Natural killer cell (primary cell): ENCODE results near the gene THSD4. TPM values are rescaled to one million over a fixed set of nuclear protein-coding genes. Genes with fewer than 3 reads are reported as not detected.

Experiments used
- ATAC-seq, 3 donors: fragments of 150-1000 bp in 2 of 3; fragments of 200-7000 bp in 1 of 3; cut with Tn5 transposase; 1 replicate in 1 of 3; 2 replicates in 2 of 3; pipeline ENCODE4 v1.10.0; 2021; ENCODE audit warnings: mild to moderate bottlenecking in 2 of 3, moderate library complexity in 2 of 3
- DNase-seq, 2 donors: peaks; one replicate each; pipeline versions ENCODE4 v3.0.0 to v3.0.0-alpha.2; 2013 to 2021; ENCODE audit warnings: mixed read lengths in 1 of 2
- H3K27ac ChIP-seq: one replicate; pipeline ENCODE4 v1.5.1; 2013; ENCODE audit warnings: mild to moderate bottlenecking, low read length
- H3K27me3 ChIP-seq: one replicate; pipeline ENCODE4 v1.6.1; 2013; ENCODE audit warnings: low read length; ENCODE audit not compliant: control insufficient read depth, insufficient read depth
- H3K36me3 ChIP-seq: one replicate; pipeline ENCODE4 v1.6.1; 2013; ENCODE audit warnings: low read length; ENCODE audit not compliant: control insufficient read depth, insufficient read depth
- H3K4me1 ChIP-seq: one replicate; pipeline ENCODE4 v1.6.1; 2013; ENCODE audit warnings: low read length; ENCODE audit not compliant: control insufficient read depth, insufficient read depth
- H3K4me3 ChIP-seq: one replicate; pipeline ENCODE4 v1.5.1; 2013; ENCODE audit warnings: low read length
- H3K9me3 ChIP-seq: one replicate; pipeline ENCODE4 v1.6.1; 2013; ENCODE audit warnings: low read length; ENCODE audit not compliant: control insufficient read depth, insufficient read depth
- H3K27ac Mint-ChIP-seq, 2 donors: one replicate each; pipeline ENCODE4 v1.8.0; 2022; ENCODE audit warnings: mild to moderate bottlenecking in 2 of 2, mixed read lengths in 2 of 2, moderate library complexity in 1 of 2
- H3K27me3 Mint-ChIP-seq, 2 donors: one replicate each; pipeline ENCODE4 v1.8.0; 2022; ENCODE audit warnings: low read depth in 2 of 2, mixed read lengths in 2 of 2
- H3K36me3 Mint-ChIP-seq: one replicate; pipeline ENCODE4 v1.8.0; 2022; ENCODE audit warnings: mixed read lengths
- H3K4me1 Mint-ChIP-seq, 2 donors: one replicate each; pipeline ENCODE4 v1.8.0; 2022; ENCODE audit warnings: mixed read lengths in 2 of 2
- H3K4me3 Mint-ChIP-seq: one replicate; pipeline ENCODE4 v1.8.0; 2022; ENCODE audit warnings: mild to moderate bottlenecking, moderate library complexity, mixed read lengths
- H3K9me3 Mint-ChIP-seq, 2 donors: one replicate each; pipeline ENCODE4 v1.8.0; 2022; ENCODE audit warnings: mixed read lengths in 2 of 2
- CTCF ChIP-seq: fragments of 200-600 bp; IDR thresholded peaks from one replicate; pipeline ENCODE4 v1.8.0; 2022; ENCODE audit warnings: antibody characterized with exemption
- WGBS: methylation state at CpG from one replicate; pipeline ENCODE4 v1.1.7; 2013; ENCODE audit warnings: missing lambda C conversion rate; ENCODE audit not compliant: insufficient coverage; 5-methylcytosine and 5-hydroxymethylcytosine counted together
- intact Hi-C: fragments of 100-400 bp; cut with micrococcal nuclease; formaldehyde crosslinking; loops from one replicate; pipeline ENCODE4 v1.14.2; 2022
- total RNA-seq, 4 donors: library from RNA; stranded (reverse); fragments of 120-200 nt in 1 of 4; gene quantifications; one replicate each; pipeline versions ENCODE4 v1.2.3 to v1.2.4, GENCODE V29; 2013 to 2022

THSD4 gene
- total RNA-seq, 3 donors from 2014 or later (not counting 1 experiment from before 2014, with no cell fraction given): not detected

- ATAC-seq (no peak), DNase-seq (no peak)
- no peaks in the 10 kb centered on the region for H3K9me3 Mint-ChIP-seq
- H3K9me3 ChIP-seq: no peaks in the 10 kb centered on the region
- no peaks in the 10 kb centered on the region for H3K4me1 ChIP-seq
- WGBS: 90% methylated on average over 3 of the region's 3 CpGs
- intact Hi-C loops: no loop called here
- H3K4me1 Mint-ChIP-seq: peaks cover 0 to 6% of the 10 kb centered on the region in 2 donors
- no peak overlapping the region for H3K27ac Mint-ChIP-seq
- peaks cover 13 to 29% of the 10 kb centered on the region in 2 donors for H3K27me3 Mint-ChIP-seq
- H3K36me3 ChIP-seq: no peaks in the 10 kb centered on the region
- TF ChIP-seq CTCF: no peak
- H3K36me3 Mint-ChIP-seq: no peaks in the 10 kb centered on the region
- no peaks in the 10 kb centered on the region for H3K27me3 ChIP-seq
- H3K4me3 Mint-ChIP-seq: no peak overlapping the region
- no peak overlapping the region for H3K4me3 ChIP-seq
- no peak overlapping the region for H3K27ac ChIP-seq
These were observed 684.9 kb downstream of the THSD4 start for GRCh38 chr15:71800190-71800589.

- Histone ChIP-seq H3K4me3 (no peak overlapping the region), H3K27me3 (no peaks in the 10 kb centered on the region), H3K4me1 (no peaks in the 10 kb centered on the region), H3K27ac (no peak overlapping the region), H3K36me3 (no peaks in the 10 kb centered on the region), H3K9me3 (no peaks in the 10 kb centered on the region)
- 67% methylated on average over 17 of the region's 17 CpGs for WGBS
- peaks cover 15 to 29% of the 10 kb centered on the region in 2 donors for H3K27me3 Mint-ChIP-seq
- DNase-seq (peak in 1 of 2 donors; percentile 46), ATAC-seq (peak in 1 of 3 donors; percentile 24)
- intact Hi-C loops: loop anchor here (1.0 kb wide), 1 partner anchor 57 kb away; no protein-coding TSS in a partner anchor
- no peaks in the 10 kb centered on the region for H3K9me3 Mint-ChIP-seq
- TF ChIP-seq CTCF: no peak
- H3K27ac Mint-ChIP-seq: no peak overlapping the region
- no peak overlapping the region for H3K4me3 Mint-ChIP-seq
- H3K4me1 Mint-ChIP-seq: peaks cover 0 to 6% of the 10 kb centered on the region in 2 donors
- no peaks in the 10 kb centered on the region for H3K36me3 Mint-ChIP-seq
These were observed 685.8 kb downstream of the THSD4 start for GRCh38 chr15:71800835-71801745.

GRCh38 chr15:71801935-71802655 lies 686.8 kb downstream of the THSD4 start:
- H3K36me3 Mint-ChIP-seq: no peaks in the 10 kb centered on the region
- H3K4me3 ChIP-seq: no peak overlapping the region
- ATAC-seq: no peak

More at GRCh38 chr15:71801935-71802655, 686.8 kb downstream of the THSD4 start:
- Histone ChIP-seq H3K27ac (no peak overlapping the region), H3K27me3 (no peaks in the 10 kb centered on the region), H3K9me3 (no peaks in the 10 kb centered on the region), H3K4me1 (no peaks in the 10 kb centered on the region), H3K36me3 (no peaks in the 10 kb centered on the region)
- Mint-ChIP-seq H3K27ac (no peak overlapping the region), H3K4me3 (no peak overlapping the region), H3K4me1 (peaks cover 0 to 6% of the 10 kb centered on the region in 2 donors), H3K27me3 (peaks cover 15 to 29% of the 10 kb centered on the region in 2 donors), H3K9me3 (no peaks in the 10 kb centered on the region)
- TF ChIP-seq CTCF: no peak
- 96% methylated on average over 24 of the region's 24 CpGs for WGBS
- intact Hi-C loops: loop anchor here (1.0 kb wide), 1 partner anchor 58 kb away; no protein-coding TSS in a partner anchor
- no peak for DNase-seq
